H1 (cell line): ENCODE results near the gene PCP4. TPM values are rescaled to one million over a fixed set of nuclear protein-coding genes. Genes with fewer than 3 reads are reported as not detected.

Experiments
- CTCF ChIA-PET: fragments of 300-600 bp; sonication (Branson Sonifier 250); formaldehyde crosslinking; loops from one replicate; lab custom pipeline; 2021; ENCODE audit not compliant: partially characterized antibody; lab: Charles Lee
- POLR2A ChIA-PET: fragments of 300-600 bp; sonication (Branson Sonifier 250); formaldehyde crosslinking; loops from one replicate; lab custom pipeline; 2021; ENCODE audit warnings: inconsistent platforms; ENCODE audit not compliant: partially characterized antibody; lab: Charles Lee
- DNase-seq, 2 experiments: peaks; one replicate each; pipeline versions ENCODE4 v3.0.0 to v3.0.0-alpha.2; 2010 to 2022; ENCODE audit warnings: low spot score in 2 of 2, low read depth in 1 of 2, mixed read lengths in 1 of 2
- FAIRE-seq: peaks from 2 replicates; lab custom pipeline; 2011; peaks lifted over from hg19 to GRCh38; lab: Jason Lieb, UNC
- H2AFZ ChIP-seq: 2 replicates; pipeline ENCODE4 v1.8.1; 2012; ENCODE audit warnings: low read length, inconsistent platforms
- H2AK5ac ChIP-seq: 2 replicates; pipeline ENCODE4 v1.6.1; 2013; ENCODE audit warnings: low read depth, low read length
- H2BK120ac ChIP-seq: replicated peaks from 2 replicates; pipeline ENCODE3; 2013; ENCODE audit warnings: low read depth, low read length, inconsistent platforms
- H2BK12ac ChIP-seq: 2 replicates; pipeline ENCODE4 v1.6.1; 2013; ENCODE audit warnings: low read depth, low read length
- H2BK15ac ChIP-seq: 2 replicates; pipeline ENCODE4 v1.6.1; 2013; ENCODE audit warnings: low read length
- H2BK20ac ChIP-seq: 2 replicates; pipeline ENCODE4 v1.6.1; 2013; ENCODE audit warnings: low read length
- H2BK5ac ChIP-seq: 2 replicates; pipeline ENCODE4 v1.6.1; 2013; ENCODE audit warnings: low read depth, low read length
- H3K14ac ChIP-seq: 2 replicates; pipeline ENCODE4 v1.6.1; 2013; ENCODE audit warnings: inconsistent platforms; ENCODE audit not compliant: insufficient read length
- H3K18ac ChIP-seq: 2 replicates; pipeline ENCODE4 v1.6.1; 2013; ENCODE audit warnings: low read length; ENCODE audit errors: extremely low read depth
- H3K23ac ChIP-seq: 2 replicates; pipeline ENCODE4 v1.6.1; 2013; ENCODE audit warnings: inconsistent platforms; ENCODE audit not compliant: insufficient read length
- H3K23me2 ChIP-seq: 2 replicates; pipeline ENCODE4 v1.6.1; 2013; ENCODE audit warnings: low read depth, low read length
- H3K27ac ChIP-seq: 2 replicates; pipeline ENCODE4 v1.6.1; 2011; ENCODE audit warnings: low read depth, low read length, inconsistent platforms
- H3K27me3 ChIP-seq, 4 experiments: replicated peaks in 1 of 4; 1 replicate in 1 of 4; 2 replicates in 3 of 4; pipeline versions ENCODE4 v1.6.1 to v1.8.1; 2011 to 2013; ENCODE audit warnings: low read length in 3 of 4, mild to moderate bottlenecking in 3 of 4, inconsistent platforms in 2 of 4, mixed read lengths in 2 of 4, moderate library complexity in 1 of 4; ENCODE audit not compliant: control insufficient read depth in 3 of 4, insufficient read depth in 3 of 4; ENCODE audit errors: extremely low read depth in 1 of 4
- H3K36me3 ChIP-seq, 4 experiments: 2 replicates each; pipeline versions ENCODE4 v1.6.1 to v1.8.1; 2011 to 2013; ENCODE audit warnings: mild to moderate bottlenecking in 4 of 4, low read length in 3 of 4, moderate library complexity in 2 of 4, control low read depth in 1 of 4, inconsistent platforms in 1 of 4; ENCODE audit not compliant: insufficient read depth in 4 of 4, control insufficient read depth in 2 of 4
- H3K4ac ChIP-seq: replicated peaks from 2 replicates; pipeline ENCODE3; 2013; ENCODE audit warnings: low read length, low read depth, mixed read lengths, inconsistent platforms; ENCODE audit not compliant: insufficient read length
- H3K4me1 ChIP-seq, 4 experiments: replicated peaks in 1 of 4; 1 replicate in 1 of 4; 2 replicates in 3 of 4; pipeline versions ENCODE4 v1.6.1 to v1.8.1; 2011 to 2013; ENCODE audit warnings: low read length in 3 of 4, inconsistent platforms in 2 of 4, mixed read lengths in 1 of 4; ENCODE audit not compliant: insufficient read depth in 4 of 4, control insufficient read depth in 3 of 4
- H3K4me2 ChIP-seq, 2 experiments: 2 replicates each; pipeline versions ENCODE4 v1.6.1 to v1.8.1; 2011 to 2013; ENCODE audit warnings: low read depth in 2 of 2, low read length in 2 of 2, control low read depth in 1 of 2, inconsistent platforms in 1 of 2, mild to moderate bottlenecking in 1 of 2; ENCODE audit not compliant: insufficient read depth in 1 of 2
- H3K4me3 ChIP-seq, 4 experiments: fragments of 200-600, 300-600 bp in 1 of 4; sonication (generic), shearing (Covaris generic), sonication (Bioruptor Twin) in 1 of 4; 2 replicates each; pipeline versions ENCODE4 v1.5.1 to v1.8.1; 2011 to 2016; ENCODE audit warnings: low read length in 4 of 4, low read depth in 3 of 4, control low read depth in 2 of 4, inconsistent platforms in 2 of 4, mild to moderate bottlenecking in 2 of 4, mixed read lengths in 1 of 4, moderate library complexity in 1 of 4; ENCODE audit not compliant: insufficient read depth in 2 of 4; ENCODE audit errors: extremely low read depth in 1 of 4
- H3K56ac ChIP-seq: replicated peaks from 2 replicates; pipeline ENCODE3; 2013; ENCODE audit warnings: low read depth, mild to moderate bottlenecking, mixed read lengths, low read length, inconsistent platforms; ENCODE audit not compliant: insufficient read length
- H3K79me1 ChIP-seq: 2 replicates; pipeline ENCODE4 v1.6.1; 2013; ENCODE audit warnings: low read depth, low read length, control low read depth
- H3K79me2 ChIP-seq, 2 experiments: 2 replicates each; pipeline versions ENCODE4 v1.6.1 to v1.8.1; 2012 to 2013; ENCODE audit warnings: low read length in 2 of 2, mild to moderate bottlenecking in 2 of 2, inconsistent platforms in 1 of 2; ENCODE audit not compliant: insufficient read depth in 2 of 2, control insufficient read depth in 1 of 2
- H3K9ac ChIP-seq, 4 experiments: replicated peaks in 1 of 4; 1 replicate in 1 of 4; 2 replicates in 3 of 4; pipeline versions ENCODE4 v1.6.1 to v1.8.1; 2011 to 2013; ENCODE audit warnings: low read depth in 3 of 4, low read length in 3 of 4, control low read depth in 2 of 4, mild to moderate bottlenecking in 2 of 4, moderate library complexity in 2 of 4, inconsistent platforms in 1 of 4; ENCODE audit errors: extremely low read depth in 1 of 4
- H3K9me3 ChIP-seq, 2 experiments: 2 replicates each; pipeline versions ENCODE4 v1.6.1 to v1.8.1; 2012 to 2013; ENCODE audit warnings: mild to moderate bottlenecking in 2 of 2, moderate library complexity in 2 of 2, control low read depth in 1 of 2, inconsistent platforms in 1 of 2, low read depth in 1 of 2, low read length in 1 of 2, mixed read lengths in 1 of 2; ENCODE audit not compliant: insufficient read depth in 2 of 2
- H4K20me1 ChIP-seq, 2 experiments: replicated peaks in 1 of 2; 2 replicates each; pipeline versions ENCODE3 to v1.8.1; 2011 to 2013; ENCODE audit warnings: inconsistent platforms in 2 of 2, low read length in 2 of 2, mild to moderate bottlenecking in 1 of 2; ENCODE audit not compliant: insufficient read depth in 2 of 2, control insufficient read depth in 1 of 2
- H4K5ac ChIP-seq: 2 replicates; pipeline ENCODE4 v1.6.1; 2013; ENCODE audit warnings: low read length, low read depth, mixed read lengths, inconsistent platforms; ENCODE audit not compliant: insufficient read length
- H4K8ac ChIP-seq: 2 replicates; pipeline ENCODE4 v1.8.0; 2013; ENCODE audit warnings: mild to moderate bottlenecking, moderate library complexity, low read length, inconsistent platforms; ENCODE audit not compliant: insufficient read depth; ENCODE audit errors: extremely low read depth
- H4K91ac ChIP-seq: replicated peaks from 2 replicates; pipeline ENCODE3; 2013; ENCODE audit warnings: low read length, mixed read lengths, inconsistent platforms; ENCODE audit not compliant: insufficient read length
- ASH2L ChIP-seq: fragments of 200-600, 300-600 bp; sonication (generic); IDR thresholded peaks from one replicate; pipeline ENCODE4 v1.7.1; 2017; ENCODE audit warnings: low read length
- BCL11A ChIP-seq, 2 experiments: IDR thresholded peaks; one replicate each; pipeline ENCODE4 v1.6.1; 2011; ENCODE audit warnings: low read depth in 2 of 2, low read length in 2 of 2, mild to moderate bottlenecking in 2 of 2
- CBX8 ChIP-seq: fragments of 300-800, 300-1000 bp; sonication (generic); IDR thresholded peaks from 2 replicates; pipeline ENCODE4 v1.7.1; 2016; ENCODE audit warnings: low read depth, low read length, borderline replicate concordance
- CHD2 ChIP-seq: IDR thresholded peaks from 2 replicates; pipeline ENCODE4 v1.6.1; 2012; ENCODE audit warnings: low read length, improper control_type of control experiment
- CREB1 ChIP-seq: IDR thresholded peaks from 2 replicates; pipeline ENCODE4 v1.6.1; 2012; ENCODE audit warnings: inconsistent platforms
- CTBP2 ChIP-seq: IDR thresholded peaks from 2 replicates; pipeline ENCODE4 v1.7.0; 2011; ENCODE audit warnings: borderline replicate concordance, mild to moderate bottlenecking, moderate library complexity, mixed read lengths, low read length; ENCODE audit not compliant: insufficient read depth, insufficient read length
- EZH2 ChIP-seq: fragments of 200-600 bp; sonication (generic); IDR thresholded peaks from 2 replicates; pipeline ENCODE4 v1.7.1; 2012; ENCODE audit warnings: low read depth, mild to moderate bottlenecking, moderate library complexity, low read length, inconsistent platforms; ENCODE audit not compliant: severe bottlenecking
- GTF2F1 ChIP-seq: IDR thresholded peaks from 2 replicates; pipeline ENCODE4 v1.6.1; 2012; ENCODE audit warnings: low read depth, low read length, improper control_type of control experiment, borderline replicate concordance
- POLR2A ChIP-seq, 2 experiments: IDR thresholded peaks; 1 replicate in 1 of 2; 2 replicates in 1 of 2; pipeline ENCODE4 v1.6.1; 2011; ENCODE audit warnings: low read depth in 2 of 2, low read length in 2 of 2, mild to moderate bottlenecking in 2 of 2; ENCODE audit errors: control extremely low read depth in 1 of 2
- POLR2AphosphoS5 ChIP-seq: IDR thresholded peaks from 2 replicates; pipeline ENCODE4 v1.6.1; 2011; ENCODE audit warnings: low read depth, low read length
- RNF2 ChIP-seq: fragments of 200-900, 300-1000 bp; sonication (generic); IDR thresholded peaks from 2 replicates; pipeline ENCODE4 v1.7.1; 2016; ENCODE audit warnings: borderline replicate concordance, low read depth, mild to moderate bottlenecking, antibody characterized with exemption, low read length; ENCODE audit not compliant: poor library complexity, severe bottlenecking; ENCODE audit errors: missing control alignments
- SIX5 ChIP-seq: IDR thresholded peaks from 2 replicates; pipeline ENCODE4 v1.6.1; 2011; ENCODE audit warnings: mild to moderate bottlenecking, low read depth, low read length
- SP2 ChIP-seq: IDR thresholded peaks from 2 replicates; pipeline ENCODE4 v1.6.1; 2012; ENCODE audit warnings: mild to moderate bottlenecking, low read length, inconsistent platforms
- TCF12 ChIP-seq: IDR thresholded peaks from 2 replicates; pipeline ENCODE4 v1.6.1; 2011; ENCODE audit warnings: low read depth, mild to moderate bottlenecking, low read length
- YY1 ChIP-seq: IDR thresholded peaks from 2 replicates; pipeline ENCODE4 v1.6.1; 2011; ENCODE audit warnings: low read depth, mild to moderate bottlenecking, low read length
- ZNF274 ChIP-seq: IDR thresholded peaks from 2 replicates; pipeline ENCODE4 v1.7.0; 2012; ENCODE audit warnings: low read length, borderline replicate concordance; ENCODE audit errors: extremely low read depth
- WGBS, 2 experiments: shearing (Covaris generic) in 1 of 2; methylation state at CpG; one replicate each; pipeline versions ENCODE4 v1.1.6 to v1.1.7; 2013 to 2015; ENCODE audit warnings: low lambda C conversion rate in 2 of 2, mixed read lengths in 2 of 2, inconsistent platforms in 1 of 2, low coverage in 1 of 2, missing lambda C conversion rate in 1 of 2; ENCODE audit not compliant: insufficient replicate concordance in 2 of 2, insufficient coverage in 1 of 2, insufficient read length in 1 of 2; ENCODE audit errors: extremely low coverage in 1 of 2, missing lambda C conversion rate in 1 of 2; 5-methylcytosine and 5-hydroxymethylcytosine counted together
- polyA plus RNA-seq, 7 experiments: library from polyadenylated mRNA; depleted of rRNA in 3 of 7; stranded (reverse) in 5 of 7; unstranded in 2 of 7; fragments of >200 nt in 5 of 7; fragments of 200-250 nt in 2 of 7; gene quantifications; 1 replicate in 5 of 7; 2 replicates in 1 of 7; 4 replicates in 1 of 7; pipeline versions ENCODE4 v1.2.1 to v1.2.3, GENCODE V29; 2011 to 2013; ENCODE audit warnings: missing spikeins in 2 of 7, mixed read lengths in 2 of 7
- total RNA-seq: library from RNA; stranded (reverse); fragmentation: NEBNext Ultra II Directional; extraction: Animal tissue kit (Norgen Biotek cat#: 25700); gene quantifications from 2 replicates; pipeline ENCODE4 v1.2.1, GENCODE V29; 2021

Gene PCP4
- total and polyA plus RNA-seq, 2 of the 8 experiments (the other 6 are each of a cell fraction or from before 2014, with no cell fraction given): 1.8 to 2.4 TPM

DNA sequence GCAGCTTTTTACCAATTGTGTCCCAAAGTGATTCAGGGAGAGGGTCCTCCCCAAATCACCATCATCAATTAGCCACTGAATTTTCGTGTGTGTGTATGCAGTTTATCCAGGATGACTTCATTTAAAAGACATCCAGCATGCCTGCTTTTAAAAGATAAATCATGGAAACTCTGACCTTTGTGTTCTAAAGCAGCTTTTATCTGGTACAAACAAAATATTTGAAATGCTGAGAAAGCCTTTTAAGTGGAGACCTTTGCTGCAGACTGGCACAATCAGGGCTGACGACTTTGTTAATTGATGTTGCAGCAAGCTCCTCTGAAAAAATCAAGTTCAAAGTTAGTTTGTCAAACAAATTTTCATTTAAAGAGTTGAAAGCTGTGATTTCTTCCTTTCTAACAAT is 104.7 kb downstream of the PCP4 start:
- Histone ChIP-seq H3K23me2 (no peaks in the 10 kb centered on the region), H2BK12ac (no peak overlapping the region), H2AK5ac (no peak overlapping the region), H4K5ac (no peak overlapping the region), H3K79me1 (no peaks in the 10 kb centered on the region), H4K20me1 (no peaks in the 10 kb centered on the region), H3K36me3 (no peaks in the 10 kb centered on the region), H2BK120ac (no peak overlapping the region), H4K91ac (no peak overlapping the region), H3K18ac (no peak overlapping the region), H2BK5ac (no peak overlapping the region), H3K4me1 (no peaks in the 10 kb centered on the region), H3K4ac (no peak overlapping the region), H3K14ac (no peak overlapping the region), H3K27ac (no peak overlapping the region), H3K4me2 (no peak overlapping the region), H3K4me3 (no peak overlapping the region), H3K23ac (no peak overlapping the region), H2BK20ac (no peak overlapping the region), H4K8ac (no peak overlapping the region), H2BK15ac (no peak overlapping the region), H3K9me3 (0 out of 4 replicates have a peak, but pooled peaks cover 0 to under 1% of the 10 kb centered on the region in 2 experiments), H3K9ac (no peak overlapping the region), H3K79me2 (no peaks in the 10 kb centered on the region), H2AFZ (no peak overlapping the region), H3K27me3 (no peaks in the 10 kb centered on the region), H3K56ac (no peak overlapping the region)
- 68% methylated on average over 2 of the region's 2 CpGs; no CpG with 5 or more reads in 1 of the 2 experiments for WGBS, 2 experiments
- FAIRE-seq: no peak
- POLR2A ChIA-PET: no interaction called here
- DNase-seq: no peak
- CTCF ChIA-PET: interaction anchor here (1.0 to 1.1 kb wide), 3 partner anchors 8 to 149 kb away, joined by 3 read pairs; no protein-coding TSS in a partner anchor
- TF ChIP-seq POLR2A (IDR thresholded peaks at IDR 0.05; ENCODE audit: control extremely low read depth in 1 of 2, low read depth in 2 of 2, low read length in 2 of 2): no peak
- TF ChIP-seq ZNF274: no peak
- no peak for TF ChIP-seq CHD2
- TF ChIP-seq GTF2F1: no peak
- no peak for TF ChIP-seq CREB1
- TF ChIP-seq TCF12: no peak
- no peak for TF ChIP-seq CTBP2
- TF ChIP-seq CBX8: no peak
- no peak for TF ChIP-seq YY1
- TF ChIP-seq SP2: no peak
- no peak for TF ChIP-seq EZH2
- no peak for TF ChIP-seq RNF2
- TF ChIP-seq POLR2AphosphoS5: no peak
- TF ChIP-seq BCL11A (IDR thresholded peaks at IDR 0.05; ENCODE audit: low read depth in 2 of 2, low read length in 2 of 2): no peak
- no peak for TF ChIP-seq ASH2L
- no peak for TF ChIP-seq SIX5
